Natural killer cell (primary cell): ENCODE measurements around the gene GLUD2. TPM values are rescaled to one million over a fixed set of nuclear protein-coding genes. Genes with fewer than 3 reads are reported as not detected.

Experiments used
- ATAC-seq, 3 donors: fragments of 150-1000 bp in 2 of 3; fragments of 200-7000 bp in 1 of 3; cut with Tn5 transposase; 1 replicate in 1 of 3; 2 replicates in 2 of 3; pipeline ENCODE4 v1.10.0; 2021; ENCODE audit warnings: mild to moderate bottlenecking in 2 of 3, moderate library complexity in 2 of 3
- DNase-seq, 2 donors: peaks; one replicate each; pipeline versions ENCODE4 v3.0.0 to v3.0.0-alpha.2; 2013 to 2021; ENCODE audit warnings: mixed read lengths in 1 of 2
- H3K27ac ChIP-seq: one replicate; pipeline ENCODE4 v1.5.1; 2013; ENCODE audit warnings: mild to moderate bottlenecking, low read length
- H3K27me3 ChIP-seq: one replicate; pipeline ENCODE4 v1.6.1; 2013; ENCODE audit warnings: low read length; ENCODE audit not compliant: control insufficient read depth, insufficient read depth
- H3K36me3 ChIP-seq: one replicate; pipeline ENCODE4 v1.6.1; 2013; ENCODE audit warnings: low read length; ENCODE audit not compliant: control insufficient read depth, insufficient read depth
- H3K4me1 ChIP-seq: one replicate; pipeline ENCODE4 v1.6.1; 2013; ENCODE audit warnings: low read length; ENCODE audit not compliant: control insufficient read depth, insufficient read depth
- H3K4me3 ChIP-seq: one replicate; pipeline ENCODE4 v1.5.1; 2013; ENCODE audit warnings: low read length
- H3K9me3 ChIP-seq: one replicate; pipeline ENCODE4 v1.6.1; 2013; ENCODE audit warnings: low read length; ENCODE audit not compliant: control insufficient read depth, insufficient read depth
- H3K27ac Mint-ChIP-seq, 2 donors: one replicate each; pipeline ENCODE4 v1.8.0; 2022; ENCODE audit warnings: mild to moderate bottlenecking in 2 of 2, mixed read lengths in 2 of 2, moderate library complexity in 1 of 2
- H3K27me3 Mint-ChIP-seq, 2 donors: one replicate each; pipeline ENCODE4 v1.8.0; 2022; ENCODE audit warnings: low read depth in 2 of 2, mixed read lengths in 2 of 2
- H3K36me3 Mint-ChIP-seq: one replicate; pipeline ENCODE4 v1.8.0; 2022; ENCODE audit warnings: mixed read lengths
- H3K4me1 Mint-ChIP-seq, 2 donors: one replicate each; pipeline ENCODE4 v1.8.0; 2022; ENCODE audit warnings: mixed read lengths in 2 of 2
- H3K4me3 Mint-ChIP-seq: one replicate; pipeline ENCODE4 v1.8.0; 2022; ENCODE audit warnings: mild to moderate bottlenecking, moderate library complexity, mixed read lengths
- H3K9me3 Mint-ChIP-seq, 2 donors: one replicate each; pipeline ENCODE4 v1.8.0; 2022; ENCODE audit warnings: mixed read lengths in 2 of 2
- CTCF ChIP-seq: fragments of 200-600 bp; IDR thresholded peaks from one replicate; pipeline ENCODE4 v1.8.0; 2022; ENCODE audit warnings: antibody characterized with exemption
- WGBS: methylation state at CpG from one replicate; pipeline ENCODE4 v1.1.7; 2013; ENCODE audit warnings: missing lambda C conversion rate; ENCODE audit not compliant: insufficient coverage; 5-methylcytosine and 5-hydroxymethylcytosine counted together
- intact Hi-C: fragments of 100-400 bp; cut with micrococcal nuclease; formaldehyde crosslinking; loops from one replicate; pipeline ENCODE4 v1.14.2; 2022
- total RNA-seq, 4 donors: library from RNA; stranded (reverse); fragments of 120-200 nt in 1 of 4; gene quantifications; one replicate each; pipeline versions ENCODE4 v1.2.3 to v1.2.4, GENCODE V29; 2013 to 2022

Gene GLUD2
- total RNA-seq, 3 donors from 2014 or later (not counting 1 experiment from before 2014, with no cell fraction given), result 0.16 TPM; not detected in 2

- H3K4me1 Mint-ChIP-seq, result no peaks in the 10 kb centered on the region
- WGBS, result 100% methylated on average over 2 of the region's 2 CpGs
- Histone ChIP-seq H3K4me1 (no peaks in the 10 kb centered on the region), H3K9me3 (no peaks in the 10 kb centered on the region), H3K36me3 (no peaks in the 10 kb centered on the region), H3K4me3 (no peak overlapping the region), H3K27me3 (no peaks in the 10 kb centered on the region), H3K27ac (no peak overlapping the region)
- intact Hi-C loops, result no loop called here
- no peak overlapping the region for H3K27ac Mint-ChIP-seq
- DNase-seq (no peak), ATAC-seq (no peak)
- no peaks in the 10 kb centered on the region for H3K36me3 Mint-ChIP-seq
- no peak for TF ChIP-seq CTCF
- no peaks in the 10 kb centered on the region for H3K27me3 Mint-ChIP-seq
- H3K4me3 Mint-ChIP-seq, result no peak overlapping the region
- H3K9me3 Mint-ChIP-seq, result peaks cover 0 to 2% of the 10 kb centered on the region in 2 donors
Observed at GRCh38 chrX:121014826-121015225, 32.6 kb upstream of the GLUD2 start.

GRCh38 chrX:121028419-121028818 is 19.0 kb upstream of the GLUD2 start:
- Histone ChIP-seq H3K4me3 (no peak overlapping the region), H3K27me3 (no peaks in the 10 kb centered on the region), H3K4me1 (no peaks in the 10 kb centered on the region), H3K9me3 (no peaks in the 10 kb centered on the region), H3K27ac (no peak overlapping the region), H3K36me3 (no peaks in the 10 kb centered on the region)
- intact Hi-C loops, result no loop called here
- Mint-ChIP-seq H3K4me3 (no peak overlapping the region), H3K9me3 (no peaks in the 10 kb centered on the region), H3K27me3 (peaks cover 0 to 12% of the 10 kb centered on the region in 2 donors), H3K4me1 (no peaks in the 10 kb centered on the region), H3K36me3 (no peaks in the 10 kb centered on the region), H3K27ac (no peak overlapping the region)
- ATAC-seq (no peak), DNase-seq (no peak)
- no peak for TF ChIP-seq CTCF
- no CpG with 5 or more reads among the region's 1 CpG for WGBS

GRCh38 chrX:121030083-121030482 is 17.3 kb upstream of the GLUD2 start:
- H3K9me3 Mint-ChIP-seq, result no peaks in the 10 kb centered on the region
- H3K4me3 Mint-ChIP-seq, result no peak overlapping the region
- no peak for TF ChIP-seq CTCF
- H3K9me3 ChIP-seq, result no peaks in the 10 kb centered on the region
- H3K4me1 ChIP-seq, result no peaks in the 10 kb centered on the region
- no peak overlapping the region for H3K27ac ChIP-seq
- H3K27ac Mint-ChIP-seq, result no peak overlapping the region
- no peaks in the 10 kb centered on the region for H3K4me1 Mint-ChIP-seq
- H3K27me3 Mint-ChIP-seq, result peaks cover 1 to 12% of the 10 kb centered on the region in 2 donors
- H3K36me3 ChIP-seq, result no peaks in the 10 kb centered on the region
- DNase-seq (no peak), ATAC-seq (no peak)
- H3K27me3 ChIP-seq, result no peaks in the 10 kb centered on the region
- 96% methylated on average over 4 of the region's 4 CpGs for WGBS
- intact Hi-C loops, result no loop called here
- H3K4me3 ChIP-seq, result no peak overlapping the region
- H3K36me3 Mint-ChIP-seq, result no peaks in the 10 kb centered on the region

- Histone ChIP-seq H3K36me3 (no peaks in the 10 kb centered on the region), H3K4me1 (no peaks in the 10 kb centered on the region), H3K27me3 (no peaks in the 10 kb centered on the region), H3K9me3 (no peaks in the 10 kb centered on the region), H3K4me3 (no peak overlapping the region), H3K27ac (no peak overlapping the region)
- Mint-ChIP-seq H3K4me1 (no peaks in the 10 kb centered on the region), H3K36me3 (no peaks in the 10 kb centered on the region), H3K27ac (no peak overlapping the region), H3K9me3 (no peaks in the 10 kb centered on the region), H3K27me3 (peaks cover 4 to 5% of the 10 kb centered on the region in 2 donors), H3K4me3 (no peak overlapping the region)
- TF ChIP-seq CTCF, result no peak
- intact Hi-C loops, result no loop called here
- no peak for DNase-seq
- ATAC-seq, result no peak
- WGBS, result 63% methylated on average over 2 of the region's 2 CpGs
Observed at GRCh38 chrX:121032531-121032930, 14.9 kb upstream of the GLUD2 start.
